Ectodermal cell (in vitro differentiated cells): ENCODE results near the gene SETMAR.

Experiments
- H3K27ac ChIP-seq: 2 replicates; pipeline ENCODE4 v1.7.0; 2013; ENCODE audit warnings: mild to moderate bottlenecking, low read depth, low read length; ENCODE audit not compliant: insufficient read depth, poor library complexity, severe bottlenecking
- H3K27me3 ChIP-seq: 2 replicates; pipeline ENCODE4 v1.7.0; 2013; ENCODE audit warnings: mild to moderate bottlenecking, low read length; ENCODE audit not compliant: insufficient read depth, control insufficient read depth, poor library complexity, severe bottlenecking
- H3K36me3 ChIP-seq: one replicate; pipeline ENCODE4 v1.7.0; 2013; ENCODE audit warnings: low read length; ENCODE audit not compliant: control insufficient read depth, insufficient read depth
- H3K4me1 ChIP-seq: one replicate; pipeline ENCODE4 v1.7.0; 2013; ENCODE audit warnings: low read length; ENCODE audit not compliant: control insufficient read depth, insufficient read depth
- H3K4me3 ChIP-seq: 2 replicates; pipeline ENCODE4 v1.7.0; 2013; ENCODE audit warnings: low read depth, low read length, control low read depth; ENCODE audit not compliant: insufficient read depth
- H3K9me3 ChIP-seq: 2 replicates; pipeline ENCODE4 v1.7.0; 2013; ENCODE audit warnings: mild to moderate bottlenecking, low read length, moderate library complexity; ENCODE audit not compliant: control insufficient read depth
- WGBS, 2 experiments: methylation state at CpG; one replicate each; pipeline ENCODE4 v1.1.7; 2013; ENCODE audit warnings: missing lambda C conversion rate in 2 of 2; 5-methylcytosine and 5-hydroxymethylcytosine counted together

SETMAR gene

DNA sequence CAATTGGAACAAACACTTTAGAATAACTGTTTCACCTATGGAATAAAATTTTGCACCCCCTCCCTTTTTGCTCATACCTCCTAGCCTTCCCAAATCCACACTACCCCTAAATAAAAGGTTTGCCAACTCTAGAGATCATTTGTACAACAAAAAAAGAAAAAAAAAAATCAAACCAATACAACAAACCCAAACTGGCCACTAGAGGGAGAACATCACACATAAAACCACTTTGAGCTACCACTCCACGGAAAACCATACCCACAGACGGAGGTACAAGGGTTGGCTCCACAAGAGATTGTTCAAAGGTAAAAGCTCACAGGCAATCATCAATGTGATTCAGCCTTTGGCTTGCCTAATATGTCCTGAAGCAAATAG lies 47.6 kb downstream of the SETMAR start:
- H3K9me3 ChIP-seq, result no peaks in the 10 kb centered on the region
- no peaks in the 10 kb centered on the region for H3K36me3 ChIP-seq
- no peak overlapping the region for H3K27ac ChIP-seq
- H3K4me3 ChIP-seq, result no peak overlapping the region
- 15 to 27% methylated on average over 2 of the region's 2 CpGs for WGBS, 2 experiments
- H3K27me3 ChIP-seq, result no peaks in the 10 kb centered on the region
- no peaks in the 10 kb centered on the region for H3K4me1 ChIP-seq

DNA sequence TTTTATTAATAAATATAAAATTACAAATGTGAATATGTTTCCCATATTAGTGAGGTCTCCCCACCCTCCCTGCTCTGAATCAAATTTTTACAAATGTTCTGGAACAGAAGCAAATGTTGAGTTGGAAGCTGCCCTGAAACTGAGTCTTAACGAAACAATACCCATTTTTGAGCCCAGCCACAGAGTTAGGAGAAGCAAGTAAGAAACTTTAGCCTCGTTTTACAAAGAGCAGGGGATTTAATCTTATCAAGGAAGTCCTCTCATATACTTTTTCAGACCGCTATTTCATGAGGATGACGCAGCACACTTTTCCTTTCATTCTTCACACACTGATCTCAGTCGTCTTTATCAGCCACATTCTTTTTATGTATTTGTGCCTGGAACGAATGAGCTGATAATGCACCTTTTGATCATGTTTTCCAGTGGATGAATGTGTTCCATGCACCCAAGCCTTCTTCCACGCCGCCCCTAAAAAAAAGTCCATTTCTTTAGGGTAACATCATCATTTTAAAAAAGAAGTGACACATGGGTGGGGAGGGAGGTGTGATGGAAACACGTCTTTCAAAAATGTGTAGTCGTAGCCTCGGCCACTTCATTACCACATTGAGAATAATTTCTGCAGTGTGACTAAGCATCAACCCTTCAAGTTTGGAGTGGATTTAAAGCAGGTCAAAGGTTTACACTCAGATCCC lies 48.1 kb downstream of the SETMAR start:
- H3K27ac ChIP-seq, result no peak overlapping the region
- no peaks in the 10 kb centered on the region for H3K4me1 ChIP-seq
- H3K36me3 ChIP-seq, result no peaks in the 10 kb centered on the region
- 88 to 90% methylated on average over 9 to 11 of the region's 11 CpGs for WGBS, 2 experiments
- no peaks in the 10 kb centered on the region for H3K9me3 ChIP-seq
- H3K4me3 ChIP-seq, result no peak overlapping the region
- H3K27me3 ChIP-seq, result no peaks in the 10 kb centered on the region

DNA sequence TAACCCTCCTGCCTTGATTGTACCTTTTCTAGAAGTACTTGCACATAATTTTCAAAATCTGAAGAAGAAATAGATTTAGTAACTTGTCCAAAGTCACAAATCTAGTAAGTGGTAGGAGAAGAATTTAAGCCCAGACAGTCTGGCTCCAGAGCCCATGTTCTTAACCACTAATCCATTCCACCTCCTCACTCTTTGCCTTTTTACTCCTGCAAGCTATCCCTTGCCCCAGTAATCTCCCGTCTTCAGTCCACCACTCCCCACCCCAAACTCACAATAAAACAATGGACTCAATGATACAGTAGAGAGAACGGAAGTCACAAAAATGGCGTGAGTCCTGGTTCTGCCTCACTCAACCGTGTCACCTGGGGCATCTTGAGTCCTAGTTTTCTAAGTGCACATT lies 48.7 kb downstream of the SETMAR start:
- 91 to 92% methylated on average over 4 of the region's 4 CpGs for WGBS, 2 experiments
- H3K4me1 ChIP-seq, result no peaks in the 10 kb centered on the region
- no peaks in the 10 kb centered on the region for H3K9me3 ChIP-seq
- no peaks in the 10 kb centered on the region for H3K27me3 ChIP-seq
- H3K4me3 ChIP-seq, result no peak overlapping the region
- H3K27ac ChIP-seq, result no peak overlapping the region
- H3K36me3 ChIP-seq, result no peaks in the 10 kb centered on the region

DNA sequence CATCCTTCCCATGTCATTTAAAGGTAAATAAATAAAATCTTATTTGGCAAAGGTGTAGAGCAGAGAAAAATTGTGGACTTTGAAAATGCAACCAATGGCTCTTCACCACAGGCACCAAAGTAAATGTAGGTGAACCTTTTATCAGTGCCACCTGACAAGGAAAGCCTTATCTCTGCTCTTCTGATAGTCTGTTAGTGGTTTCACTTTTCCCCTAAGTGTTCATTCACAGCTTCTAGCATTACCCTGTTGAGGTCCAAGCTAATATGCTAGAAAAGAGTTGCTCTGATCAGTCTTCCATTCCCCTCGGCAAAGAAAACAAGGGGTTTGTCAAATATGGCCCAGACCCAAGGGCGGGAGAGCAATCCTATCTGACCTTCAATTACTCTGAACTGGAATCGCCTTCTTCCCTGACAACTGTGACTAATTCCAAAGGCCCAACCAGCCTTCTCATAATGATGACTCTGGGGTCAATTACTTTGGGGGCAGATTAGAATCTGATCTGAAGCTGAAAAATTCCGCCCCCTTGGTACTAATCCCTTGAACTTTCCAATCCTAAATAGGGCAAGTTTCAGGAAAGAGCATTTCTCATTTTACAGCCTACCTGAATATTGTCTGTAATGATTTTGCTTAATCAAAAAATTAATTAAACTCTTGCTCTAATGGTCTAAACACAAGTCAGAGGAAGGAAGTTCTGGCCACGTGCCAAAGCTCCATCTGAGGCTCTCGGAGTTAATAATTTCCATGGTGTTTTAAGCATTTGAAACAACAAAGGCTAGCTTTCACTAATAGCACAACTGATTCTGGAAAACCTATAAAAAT lies 52.4 kb downstream of the SETMAR start:
- Histone ChIP-seq H3K27me3 (no peaks in the 10 kb centered on the region), H3K36me3 (no peaks in the 10 kb centered on the region), H3K9me3 (no peaks in the 10 kb centered on the region), H3K27ac (no peak overlapping the region), H3K4me1 (no peaks in the 10 kb centered on the region), H3K4me3 (no peak overlapping the region)
- WGBS, 2 experiments, result 88 to 95% methylated on average over 6 of the region's 6 CpGs

DNA sequence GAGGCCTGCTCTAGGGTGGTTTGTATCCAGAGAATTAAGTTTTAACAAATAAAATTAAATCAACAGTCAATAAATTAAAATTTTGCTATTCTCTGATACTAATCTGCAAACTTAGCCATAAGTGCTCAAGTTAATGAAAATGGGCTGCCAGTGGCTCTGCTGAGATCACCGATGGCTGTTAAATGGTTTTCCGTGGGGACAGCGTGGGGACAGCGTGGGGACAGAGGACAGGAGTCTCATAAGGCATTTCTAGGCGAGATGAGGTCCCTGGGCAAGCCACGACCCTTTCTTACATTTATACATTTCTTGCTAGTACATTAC lies 53.0 kb downstream of the SETMAR start:
- no peak overlapping the region for H3K27ac ChIP-seq
- H3K4me3 ChIP-seq, result no peak overlapping the region
- WGBS, 2 experiments, result 93 to 96% methylated on average over 6 of the region's 6 CpGs
- H3K9me3 ChIP-seq, result no peaks in the 10 kb centered on the region
- H3K36me3 ChIP-seq, result no peaks in the 10 kb centered on the region
- H3K4me1 ChIP-seq, result no peaks in the 10 kb centered on the region
- no peaks in the 10 kb centered on the region for H3K27me3 ChIP-seq

- H3K9me3 ChIP-seq, result no peaks in the 10 kb centered on the region
- H3K4me3 ChIP-seq, result no peak overlapping the region
- H3K36me3 ChIP-seq, result no peaks in the 10 kb centered on the region
- WGBS, 2 experiments, result 92 to 95% methylated on average over 10 of the region's 10 CpGs
- no peak overlapping the region for H3K27ac ChIP-seq
- no peaks in the 10 kb centered on the region for H3K4me1 ChIP-seq
- H3K27me3 ChIP-seq, result no peaks in the 10 kb centered on the region
Measured at GRCh38 chr3:4356546-4357410, 53.6 kb downstream of the SETMAR start.

- H3K4me3 ChIP-seq, result no peak overlapping the region
- WGBS, 2 experiments, result 86 to 97% methylated on average over 2 to 4 of the region's 4 CpGs
- no peaks in the 10 kb centered on the region for H3K27me3 ChIP-seq
- H3K9me3 ChIP-seq, result no peaks in the 10 kb centered on the region
- H3K36me3 ChIP-seq, result no peaks in the 10 kb centered on the region
- H3K4me1 ChIP-seq, result no peaks in the 10 kb centered on the region
- H3K27ac ChIP-seq, result no peak overlapping the region
Measured at GRCh38 chr3:4358273-4358672, 55.1 kb downstream of the SETMAR start.

DNA sequence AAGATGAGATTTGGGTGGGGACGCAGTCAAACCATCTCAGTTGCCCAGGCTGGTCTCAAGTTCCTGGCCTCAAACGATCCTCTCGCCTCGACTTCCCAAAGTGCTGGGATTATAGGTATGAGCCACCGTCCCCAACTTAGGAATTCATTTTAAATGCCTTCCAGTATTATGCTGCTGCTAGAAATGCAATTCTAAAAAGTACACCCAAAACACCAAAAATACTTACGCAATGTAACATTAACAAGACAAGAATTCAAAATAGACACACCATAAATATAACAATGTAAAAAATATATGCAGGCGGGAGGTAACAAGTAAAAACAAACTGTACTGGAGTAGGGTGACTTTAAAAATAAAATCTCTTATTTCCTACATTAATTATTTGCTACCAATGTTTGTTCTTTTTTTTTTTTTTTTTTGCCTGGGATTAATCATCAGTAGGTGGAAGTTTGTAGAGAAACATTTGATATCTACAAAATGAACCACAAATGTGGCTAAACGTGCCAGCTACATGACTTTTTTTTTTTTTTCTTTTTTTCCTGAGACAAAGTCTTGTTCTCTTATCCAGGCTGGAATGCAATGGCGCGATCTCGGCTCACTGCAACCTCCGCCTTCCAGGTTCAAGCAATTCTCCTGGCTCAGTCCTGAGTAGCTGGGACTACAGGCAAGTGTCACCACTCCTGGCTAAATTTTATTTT lies 56.8 kb downstream of the SETMAR start:
- 81 to 85% methylated on average over 11 of the region's 12 CpGs for WGBS, 2 experiments
- no peaks in the 10 kb centered on the region for H3K27me3 ChIP-seq

DNA sequence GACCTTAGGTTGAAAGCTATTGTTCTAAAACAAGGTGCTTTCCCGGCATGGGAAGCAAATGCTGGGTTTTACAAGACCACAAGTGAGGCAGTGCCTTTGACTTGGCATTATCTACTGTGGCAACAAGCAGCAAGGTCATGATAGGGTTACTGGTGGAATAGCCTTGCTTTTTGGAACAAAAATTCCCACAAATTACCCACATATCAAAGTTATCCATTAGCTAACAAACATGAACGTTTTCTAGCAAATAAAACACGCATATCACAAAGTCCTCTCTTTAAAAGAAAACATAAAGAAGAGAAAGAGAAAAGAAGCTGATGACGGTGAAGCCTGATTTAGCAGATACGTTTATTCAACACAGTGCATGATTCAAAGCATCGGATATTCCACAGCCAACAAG lies 57.6 kb downstream of the SETMAR start:
- Histone ChIP-seq H3K4me1 (no peaks in the 10 kb centered on the region), H3K36me3 (no peaks in the 10 kb centered on the region), H3K9me3 (no peaks in the 10 kb centered on the region), H3K4me3 (no peak overlapping the region), H3K27me3 (no peaks in the 10 kb centered on the region), H3K27ac (no peak overlapping the region)
- 90 to 91% methylated on average over 6 of the region's 6 CpGs for WGBS, 2 experiments

More for the DNA sequence above, 56.8 kb downstream of the SETMAR start:
- no peaks in the 10 kb centered on the region for H3K9me3 ChIP-seq
- H3K27ac ChIP-seq, result no peak overlapping the region
- no peaks in the 10 kb centered on the region for H3K36me3 ChIP-seq
- no peak overlapping the region for H3K4me3 ChIP-seq
- no peaks in the 10 kb centered on the region for H3K4me1 ChIP-seq
